Suprapubic skin (tissue), 4 donors: Measurements from ENCODE around the gene ARHGEF3. TPM values are rescaled to one million over a fixed set of nuclear protein-coding genes. Genes with fewer than 3 reads are reported as not detected.

Source experiments
- DNase-seq, 2 donors: peaks; one replicate each; pipeline ENCODE4 v3.0.0-alpha.2; 2019; ENCODE audit warnings: low spot score in 2 of 2
- H3K27ac ChIP-seq: fragments of 200-600 bp; sonication (generic); one replicate; pipeline ENCODE4 v1.5.1; 2019
- H3K27me3 ChIP-seq: fragments of 200-600 bp; sonication (generic); one replicate; pipeline ENCODE4 v1.5.1; 2019
- H3K36me3 ChIP-seq: fragments of 200-600 bp; sonication (generic); one replicate; pipeline ENCODE4 v1.5.1; 2019
- H3K4me1 ChIP-seq: fragments of 200-600 bp; sonication (generic); one replicate; pipeline ENCODE4 v1.5.1; 2019
- H3K4me3 ChIP-seq: fragments of 200-600 bp; sonication (generic); one replicate; pipeline ENCODE4 v1.5.1; 2019; ENCODE audit warnings: mild to moderate bottlenecking
- H3K9me3 ChIP-seq: fragments of 200-600 bp; sonication (generic); one replicate; pipeline ENCODE4 v1.5.1; 2019
- CTCF ChIP-seq, 2 donors: fragments of 200-600 bp in 1 of 2; fragments of 450-650 bp in 1 of 2; sonication (generic) in 1 of 2; IDR thresholded peaks; one replicate each; pipeline ENCODE4 v1.5.1; 2016 to 2019; ENCODE audit warnings: antibody characterized with exemption in 2 of 2, mild to moderate bottlenecking in 1 of 2, moderate library complexity in 1 of 2
- EP300 ChIP-seq: sonication (generic); formaldehyde crosslinking; IDR thresholded peaks from one replicate; pipeline ENCODE4 v1.6.1; 2017; ENCODE audit warnings: antibody characterized with exemption
- POLR2A ChIP-seq, 2 donors: fragments of 450-650 bp; IDR thresholded peaks; one replicate each; pipeline ENCODE4 v1.6.1; 2017; ENCODE audit warnings: antibody characterized with exemption in 2 of 2, mild to moderate bottlenecking in 2 of 2, moderate library complexity in 2 of 2
- POLR2AphosphoS5 ChIP-seq, 3 donors: sonication (generic); formaldehyde crosslinking; IDR thresholded peaks; one replicate each; pipeline ENCODE4 v1.6.1; 2017; ENCODE audit warnings: antibody characterized with exemption in 3 of 3
- WGBS: methylation state at CpG from one replicate; pipeline ENCODE4 v1.1.5; 2018; 5-methylcytosine and 5-hydroxymethylcytosine counted together
- total RNA-seq, 4 donors: library from RNA; depleted of rRNA; stranded (reverse); fragments of >200 nt; gene quantifications; one replicate each; pipeline ENCODE4 v1.1.0, GENCODE V29; 2016

ARHGEF3 gene
- total RNA-seq, 4 donors from 2014 or later = 16.3 to 23.0 (median 19.8) TPM

GRCh38 chr3:56838448-56838847, 36.7 kb upstream of the ARHGEF3 start:
- H3K4me3 ChIP-seq = no peak overlapping the region
- no peak for DNase-seq
- H3K9me3 ChIP-seq = no peaks in the 10 kb centered on the region
- no peak overlapping the region for H3K27ac ChIP-seq
- peaks cover 5% of the 10 kb centered on the region for H3K4me1 ChIP-seq
- WGBS = 79% methylated on average over 4 of the region's 4 CpGs
- H3K36me3 ChIP-seq = no peaks in the 10 kb centered on the region
- TF ChIP-seq POLR2A (IDR thresholded peaks at IDR 0.05) (no peak), EP300 (no peak), POLR2AphosphoS5 (IDR thresholded peaks at IDR 0.05) (no peak), CTCF (IDR thresholded peaks at IDR 0.05) (no peak)
- no peaks in the 10 kb centered on the region for H3K27me3 ChIP-seq

- no peaks in the 10 kb centered on the region for H3K9me3 ChIP-seq
- no peak for DNase-seq
- no peak overlapping the region for H3K27ac ChIP-seq
- WGBS = 61% methylated on average over 9 of the region's 9 CpGs
- H3K4me3 ChIP-seq = no peak overlapping the region
- no peaks in the 10 kb centered on the region for H3K27me3 ChIP-seq
- TF ChIP-seq POLR2AphosphoS5 (IDR thresholded peaks at IDR 0.05) (no peak), POLR2A (IDR thresholded peaks at IDR 0.05) (no peak), EP300 (no peak), CTCF (IDR thresholded peaks at IDR 0.05) (no peak)
- H3K4me1 ChIP-seq = peaks cover 5% of the 10 kb centered on the region
- no peaks in the 10 kb centered on the region for H3K36me3 ChIP-seq
Measured at GRCh38 chr3:56837196-56837955, 35.6 kb upstream of the ARHGEF3 start.

GRCh38 chr3:56836276-56837163, 34.8 kb upstream of the ARHGEF3 start:
- 86% methylated on average over 9 of the region's 9 CpGs for WGBS
- no peaks in the 10 kb centered on the region for H3K27me3 ChIP-seq
- TF ChIP-seq EP300 (no peak), POLR2A (IDR thresholded peaks at IDR 0.05) (no peak), CTCF (IDR thresholded peaks at IDR 0.05) (no peak), POLR2AphosphoS5 (IDR thresholded peaks at IDR 0.05) (no peak)
- peaks cover 5% of the 10 kb centered on the region for H3K4me1 ChIP-seq
- no peak overlapping the region for H3K27ac ChIP-seq
- no peak for DNase-seq
- no peak overlapping the region for H3K4me3 ChIP-seq
- H3K9me3 ChIP-seq = no peaks in the 10 kb centered on the region
- no peaks in the 10 kb centered on the region for H3K36me3 ChIP-seq

- Histone ChIP-seq H3K36me3 (no peaks in the 10 kb centered on the region), H3K27ac (no peak overlapping the region), H3K27me3 (no peaks in the 10 kb centered on the region), H3K4me3 (no peak overlapping the region), H3K9me3 (no peaks in the 10 kb centered on the region), H3K4me1 (peaks cover 5% of the 10 kb centered on the region)
- DNase-seq = no peak
- WGBS = 83% methylated on average over 6 of the region's 6 CpGs
- TF ChIP-seq POLR2AphosphoS5 (IDR thresholded peaks at IDR 0.05) (no peak), EP300 (no peak), CTCF (IDR thresholded peaks at IDR 0.05) (no peak), POLR2A (IDR thresholded peaks at IDR 0.05) (no peak)
Measured at GRCh38 chr3:56835650-56836227, 34.0 kb upstream of the ARHGEF3 start.

- H3K4me1 ChIP-seq = peaks cover 5% of the 10 kb centered on the region
- H3K27ac ChIP-seq = no peak overlapping the region
- H3K4me3 ChIP-seq = no peak overlapping the region
- H3K27me3 ChIP-seq = no peaks in the 10 kb centered on the region
- no peak for DNase-seq
- no peaks in the 10 kb centered on the region for H3K36me3 ChIP-seq
- H3K9me3 ChIP-seq = no peaks in the 10 kb centered on the region
- 83% methylated on average over 2 of the region's 2 CpGs for WGBS
- TF ChIP-seq POLR2AphosphoS5 (IDR thresholded peaks at IDR 0.05) = no peak
- no peak for TF ChIP-seq CTCF (IDR thresholded peaks at IDR 0.05)
- TF ChIP-seq POLR2A (IDR thresholded peaks at IDR 0.05) = no peak
- TF ChIP-seq EP300 = no peak
Measured at GRCh38 chr3:56833536-56833935, 31.8 kb upstream of the ARHGEF3 start.
